GM12878 (cell line): ENCODE data around the gene UBAP2. TPM values are rescaled to one million over a fixed set of nuclear protein-coding genes. Genes with fewer than 3 reads are reported as not detected.

ENCODE experiments used
- ATAC-seq: fragments of 200-7000 bp; cut with Tn5 transposase; 3 replicates; pipeline ENCODE4 v1.9.1; 2020; ENCODE audit warnings: mild to moderate bottlenecking, moderate library complexity
- BruUV-seq: library from RNA; stranded (reverse); fragments of 400-500 nt; replicated peaks from 2 replicates; lab custom pipeline; 2021; lab: Mats Ljungman, UMichigan
- CTCF ChIA-PET: fragments of 300-600 bp; sonication (Branson Sonifier 250); formaldehyde crosslinking; extraction: SDS; loops from one replicate; lab custom pipeline; 2021; ENCODE audit warnings: inconsistent platforms; lab: Yijun Ruan, JAX
- POLR2A ChIA-PET: fragments of 350-600 bp; formaldehyde crosslinking; extraction: SDS; loops from one replicate; lab custom pipeline; 2021; ENCODE audit warnings: inconsistent platforms; lab: Charles Lee
- RAD21 ChIA-PET: fragments of 300-600 bp; sonication (Branson Sonifier 250); formaldehyde crosslinking; loops from one replicate; lab custom pipeline; 2023; ENCODE audit warnings: antibody characterized with exemption; ENCODE audit not compliant: unreplicated experiment; lab: Charles Lee
- SMC1A ChIA-PET: fragments of 300-600 bp; sonication (Branson Sonifier 250); formaldehyde crosslinking; loops from one replicate; lab custom pipeline; 2023; ENCODE audit not compliant: unreplicated experiment, uncharacterized antibody; lab: Charles Lee
- DNase-seq: peaks from one replicate; pipeline ENCODE4 v3.0.0-alpha.2; 2011; ENCODE audit warnings: low read depth, low spot score
- FAIRE-seq: peaks from 3 replicates; lab custom pipeline; 2011; peaks lifted over from hg19 to GRCh38; lab: Jason Lieb, UNC
- H2AFZ ChIP-seq: 2 replicates; pipeline ENCODE4 v1.6.0; 2011; ENCODE audit warnings: low read depth, low read length, control low read depth; ENCODE audit not compliant: control insufficient read depth
- H3K27ac ChIP-seq: 2 replicates; pipeline ENCODE4 v1.5.1; 2011; ENCODE audit warnings: control low read depth; ENCODE audit not compliant: control insufficient read depth, insufficient read depth
- H3K27me3 ChIP-seq, 2 experiments: replicated peaks in 1 of 2; 2 replicates each; pipeline versions ENCODE4 v1.6.0 to v1.6.1; 2011; ENCODE audit warnings: low read length in 1 of 2; ENCODE audit not compliant: control insufficient read depth in 2 of 2, insufficient read depth in 2 of 2
- H3K36me3 ChIP-seq, 2 experiments: 2 replicates each; pipeline ENCODE4 v1.5.1; 2011; ENCODE audit warnings: low read length in 1 of 2; ENCODE audit not compliant: control insufficient read depth in 2 of 2, insufficient read depth in 2 of 2
- H3K4me1 ChIP-seq: 2 replicates; pipeline ENCODE4 v1.6.1; 2011; ENCODE audit warnings: mild to moderate bottlenecking, low read length, moderate library complexity, mixed read lengths; ENCODE audit not compliant: control insufficient read depth, insufficient read depth
- H3K4me2 ChIP-seq: 2 replicates; pipeline ENCODE4 v1.6.0; 2011; ENCODE audit warnings: control low read depth; ENCODE audit not compliant: control insufficient read depth, insufficient read depth
- H3K4me3 ChIP-seq: fragments of 200-600 bp; sonication (generic); 2 replicates; pipeline ENCODE4 v1.5.1; 2016
- H3K79me2 ChIP-seq: 2 replicates; pipeline ENCODE4 v1.6.0; 2011; ENCODE audit warnings: low read length; ENCODE audit not compliant: control insufficient read depth, insufficient read depth
- H3K9ac ChIP-seq: 2 replicates; pipeline ENCODE4 v1.8.0; 2011; ENCODE audit warnings: low read length, control low read depth, mixed read lengths; ENCODE audit not compliant: control insufficient read depth, insufficient read depth
- H3K9me3 ChIP-seq: replicated peaks from 3 replicates; pipeline ENCODE4 v1.5.1; 2011; ENCODE audit warnings: mild to moderate bottlenecking, low read length; ENCODE audit not compliant: control insufficient read depth, insufficient read depth
- H4K20me1 ChIP-seq: 2 replicates; pipeline ENCODE4 v1.6.0; 2011; ENCODE audit not compliant: control insufficient read depth, insufficient read depth
- BHLHE40 ChIP-seq, 2 experiments: fragments of 450-650 bp in 1 of 2; IDR thresholded peaks; 2 replicates each; pipeline ENCODE4 v1.6.1; 2011 to 2017; ENCODE audit warnings: low read depth in 2 of 2, borderline replicate concordance in 1 of 2, improper control_type of control experiment in 1 of 2, low read length in 1 of 2, mild to moderate bottlenecking in 1 of 2
- CHD4 ChIP-seq: fragments of 200-600 bp; sonication (generic); IDR thresholded peaks from 2 replicates; pipeline ENCODE4 v1.6.1; 2016; ENCODE audit warnings: mild to moderate bottlenecking
- EGR1 ChIP-seq, 2 experiments: IDR thresholded peaks; 1 replicate in 1 of 2; 2 replicates in 1 of 2; pipeline ENCODE4 v1.6.1; 2011 to 2012; ENCODE audit warnings: low read depth in 2 of 2, low read length in 2 of 2, borderline replicate concordance in 1 of 2, mild to moderate bottlenecking in 1 of 2, moderate library complexity in 1 of 2
- ESRRA ChIP-seq: IDR thresholded peaks from 2 replicates; pipeline ENCODE4 v1.6.1; 2012; ENCODE audit warnings: mild to moderate bottlenecking, low read length, improper control_type of control experiment
- KLF5 ChIP-seq: fragments of 450-650 bp; IDR thresholded peaks from 2 replicates; pipeline ENCODE4 v1.6.1; 2014; ENCODE audit warnings: mild to moderate bottlenecking; ENCODE audit not compliant: partially characterized antibody
- MYC ChIP-seq: IDR thresholded peaks from 2 replicates; pipeline ENCODE4 v1.6.1; 2011; ENCODE audit warnings: mild to moderate bottlenecking, low read length, moderate library complexity, inconsistent platforms; ENCODE audit not compliant: insufficient read depth, insufficient replicate concordance, insufficient read length, severe bottlenecking
- NFYA ChIP-seq: IDR thresholded peaks from 2 replicates; pipeline ENCODE4 v1.6.1; 2011; ENCODE audit warnings: low read depth, mild to moderate bottlenecking, low read length, improper control_type of control experiment, borderline replicate concordance
- NR2F1 ChIP-seq: fragments of 450-650 bp; conservative IDR thresholded peaks from 2 replicates; pipeline ENCODE4 v1.6.1; 2017; ENCODE audit warnings: mild to moderate bottlenecking
- SMAD1 ChIP-seq: fragments of 450-650 bp; IDR thresholded peaks from 2 replicates; pipeline ENCODE4 v1.6.1; 2018; ENCODE audit warnings: mild to moderate bottlenecking, low read depth; ENCODE audit not compliant: partially characterized antibody
- TCF3 ChIP-seq: IDR thresholded peaks from 2 replicates; pipeline ENCODE4 v1.6.1; 2012; ENCODE audit warnings: low read depth, mild to moderate bottlenecking, low read length, borderline replicate concordance; ENCODE audit not compliant: insufficient read depth
- WGBS: methylation state at CpG from one replicate; pipeline ENCODE4 v1.1.6; 2016; ENCODE audit warnings: low lambda C conversion rate; ENCODE audit not compliant: insufficient replicate concordance, insufficient coverage; ENCODE audit errors: missing lambda C conversion rate; 5-methylcytosine and 5-hydroxymethylcytosine counted together
- in situ Hi-C: fragments of 300-500 bp; cut with MboI; formaldehyde crosslinking; loops from 9 replicates; pipeline ENCODE4 v1.14.3; 2018; ENCODE audit warnings: mixed read lengths
- intact Hi-C: fragments of 100-400 bp; cut with micrococcal nuclease; formaldehyde crosslinking; loops from one replicate; pipeline ENCODE4 v1.14.2; 2022; ENCODE audit not compliant: unreplicated experiment
- polyA plus RNA-seq, 11 experiments: library from polyadenylated mRNA; depleted of rRNA in 4 of 11; unstranded in 6 of 11; stranded (reverse) in 5 of 11; fragments of >200 nt; fragmentation: Nextera tagmentation in 4 of 11; fragmentation: Illumina TruSeq in 1 of 11; extraction: Ambion mirVana in 4 of 11; extraction: Trizol in 1 of 11; gene quantifications; 1 replicate in 1 of 11; 2 replicates in 10 of 11; pipeline versions ENCODE4 v1.2.1 to v1.2.3, GENCODE V29; 2011 to 2016; ENCODE audit warnings: inconsistent platforms in 2 of 11, missing spikeins in 2 of 11, low read depth in 1 of 11
- total RNA-seq, 4 experiments: library from RNA; depleted of rRNA in 3 of 4; stranded (reverse); fragments of >200 nt in 3 of 4; fragmentation: Illumina TruSeq in 1 of 4; extraction: Trizol in 1 of 4; gene quantifications; 2 replicates each; pipeline versions ENCODE4 v1.2.1 to v1.2.3, GENCODE V29; 2013 to 2021
- TF ChIP-seq, protein P1 (sequence below): fragments of 450-650 bp; IDR thresholded peaks from 2 replicates; pipeline ENCODE4 v1.6.1; 2016; ENCODE audit warnings: mild to moderate bottlenecking, moderate library complexity, borderline replicate concordance

UBAP2 gene
- total and polyA plus RNA-seq, 10 of the 15 experiments (the other 5 are each of a cell fraction or from before 2014, with no cell fraction given): 8.5 to 48.2 (median 28.1) TPM

- CTCF ChIA-PET: no interaction called here
- ATAC-seq (no peak), FAIRE-seq (no peak), DNase-seq (no peak)
- POLR2A ChIA-PET: no interaction called here
- SMC1A ChIA-PET: no interaction called here
- H3K27ac ChIP-seq: no peak overlapping the region
- H3K4me3 ChIP-seq: no peak overlapping the region
- peaks cover 0 to 18% of the 10 kb centered on the region in 2 experiments; a peak in 1 of 4 replicates for H3K36me3 ChIP-seq
- H3K4me2 ChIP-seq: no peak overlapping the region
- no TSS peak for BruUV-seq
- no peak for TF ChIP-seq MYC
- TF ChIP-seq TCF3: no peak
- TF ChIP-seq EGR1 (IDR thresholded peaks at IDR 0.05; ENCODE audit: borderline replicate concordance in 1 of 2, low read depth in 2 of 2, low read length in 2 of 2): no peak
- TF ChIP-seq KLF5: no peak
- TF ChIP-seq NFYA: no peak
- TF ChIP-seq, protein P1, sequence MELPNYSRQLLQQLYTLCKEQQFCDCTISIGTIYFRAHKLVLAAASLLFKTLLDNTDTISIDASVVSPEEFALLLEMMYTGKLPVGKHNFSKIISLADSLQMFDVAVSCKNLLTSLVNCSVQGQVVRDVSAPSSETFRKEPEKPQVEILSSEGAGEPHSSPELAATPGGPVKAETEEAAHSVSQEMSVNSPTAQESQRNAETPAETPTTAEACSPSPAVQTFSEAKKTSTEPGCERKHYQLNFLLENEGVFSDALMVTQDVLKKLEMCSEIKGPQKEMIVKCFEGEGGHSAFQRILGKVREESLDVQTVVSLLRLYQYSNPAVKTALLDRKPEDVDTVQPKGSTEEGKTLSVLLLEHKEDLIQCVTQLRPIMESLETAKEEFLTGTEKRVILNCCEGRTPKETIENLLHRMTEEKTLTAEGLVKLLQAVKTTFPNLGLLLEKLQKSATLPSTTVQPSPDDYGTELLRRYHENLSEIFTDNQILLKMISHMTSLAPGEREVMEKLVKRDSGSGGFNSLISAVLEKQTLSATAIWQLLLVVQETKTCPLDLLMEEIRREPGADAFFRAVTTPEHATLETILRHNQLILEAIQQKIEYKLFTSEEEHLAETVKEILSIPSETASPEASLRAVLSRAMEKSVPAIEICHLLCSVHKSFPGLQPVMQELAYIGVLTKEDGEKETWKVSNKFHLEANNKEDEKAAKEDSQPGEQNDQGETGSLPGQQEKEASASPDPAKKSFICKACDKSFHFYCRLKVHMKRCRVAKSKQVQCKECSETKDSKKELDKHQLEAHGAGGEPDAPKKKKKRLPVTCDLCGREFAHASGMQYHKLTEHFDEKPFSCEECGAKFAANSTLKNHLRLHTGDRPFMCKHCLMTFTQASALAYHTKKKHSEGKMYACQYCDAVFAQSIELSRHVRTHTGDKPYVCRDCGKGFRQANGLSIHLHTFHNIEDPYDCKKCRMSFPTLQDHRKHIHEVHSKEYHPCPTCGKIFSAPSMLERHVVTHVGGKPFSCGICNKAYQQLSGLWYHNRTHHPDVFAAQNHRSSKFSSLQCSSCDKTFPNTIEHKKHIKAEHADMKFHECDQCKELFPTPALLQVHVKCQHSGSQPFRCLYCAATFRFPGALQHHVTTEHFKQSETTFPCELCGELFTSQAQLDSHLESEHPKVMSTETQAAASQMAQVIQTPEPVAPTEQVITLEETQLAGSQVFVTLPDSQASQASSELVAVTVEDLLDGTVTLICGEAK: no peak
- TF ChIP-seq ESRRA: no peak
- no peak for TF ChIP-seq BHLHE40 (IDR thresholded peaks at IDR 0.05; ENCODE audit: borderline replicate concordance in 1 of 2, low read depth in 2 of 2, low read length in 1 of 2)
- TF ChIP-seq NR2F1: no peak
- TF ChIP-seq SMAD1: no peak
- no peak for TF ChIP-seq CHD4
- no peaks in the 10 kb centered on the region for H3K9me3 ChIP-seq
- no peaks in the 10 kb centered on the region for H3K27me3 ChIP-seq
- no peak overlapping the region for H2AFZ ChIP-seq
- in situ Hi-C loops: no loop called here
- intact Hi-C loops: no loop called here
- peaks cover 11% of the 10 kb centered on the region for H3K4me1 ChIP-seq
- no peak overlapping the region for H3K9ac ChIP-seq
- no peaks in the 10 kb centered on the region; the same call in 1 of the 2 replicates for H3K79me2 ChIP-seq
- RAD21 ChIA-PET: no interaction called here
- H4K20me1 ChIP-seq: no peaks in the 10 kb centered on the region
- WGBS: 70% methylated on average over 2 of the region's 2 CpGs
These were observed 55.6 kb downstream of the UBAP2 start for GRCh38 chr9:33993104-33993503.
